SHP77 treated with DMSO at 0.1 percent for 48 hours (cell line): ENCODE data around the gene STK24.

ENCODE experiments used
- DNase-seq: peaks from one replicate; lab custom pipeline; 2025; lab: John Stamatoyannopoulos, UW

The STK24 gene

GRCh38 chr13:98473135-98473787 is 103.6 kb downstream of the STK24 start:
- DNase-seq, result no peak

- DNase-seq, result no peak
Observed at GRCh38 chr13:98471934-98472333, 105.0 kb downstream of the STK24 start.

- DNase-seq, result no peak
Observed at GRCh38 chr13:98470920-98471319, 106.0 kb downstream of the STK24 start.

GRCh38 chr13:98468929-98469328 is 108.0 kb downstream of the STK24 start:
- DNase-seq, result no peak

- DNase-seq, result no peak
Observed at GRCh38 chr13:98468361-98468760, 108.5 kb downstream of the STK24 start.

GRCh38 chr13:98467263-98467985 is 109.5 kb downstream of the STK24 start:
- no peak for DNase-seq

- no peak for DNase-seq
Observed at GRCh38 chr13:98466634-98467236, 110.2 kb downstream of the STK24 start.

- DNase-seq, result no peak
Observed at GRCh38 chr13:98462946-98463345, 114.0 kb downstream of the STK24 start.

GRCh38 chr13:98462241-98462882 is 114.5 kb downstream of the STK24 start:
- no peak for DNase-seq

GRCh38 chr13:98461486-98462240 is 115.2 kb downstream of the STK24 start:
- no peak for DNase-seq

GRCh38 chr13:98460516-98460915 is 116.4 kb downstream of the STK24 start:
- no peak for DNase-seq

- DNase-seq, result no peak
Observed at GRCh38 chr13:98459721-98460370, 117.1 kb downstream of the STK24 start.

GRCh38 chr13:98459171-98459681 is 117.7 kb downstream of the STK24 start:
- DNase-seq, result no peak

- no peak for DNase-seq
Observed at GRCh38 chr13:98458431-98458830, 118.5 kb downstream of the STK24 start.

GRCh38 chr13:98457053-98457452 is 119.9 kb downstream of the STK24 start:
- no peak for DNase-seq

- DNase-seq, result no peak
Observed at GRCh38 chr13:98456413-98456845, 120.5 kb downstream of the STK24 start.

GRCh38 chr13:98454389-98454881 is 122.5 kb downstream of the STK24 start:
- DNase-seq, result no peak

GRCh38 chr13:98452851-98453843 is 123.8 kb downstream of the STK24 start:
- no peak for DNase-seq

GRCh38 chr13:98451676-98452470 is 125.0 kb downstream of the STK24 start:
- no peak for DNase-seq
